Coronary artery (tissue), 2 donors: Measurements from ENCODE around the gene IGF2R.
"Not testable (repeated sequence)": the region's sequence is repeated elsewhere in the genome, so short reads cannot be mapped to it uniquely, and the experiment has no call there.

Experiments used
- DNase-seq: peaks from one replicate; pipeline ENCODE4 v3.0.0-alpha.2; 2017; ENCODE audit warnings: low spot score
- H3K27ac ChIP-seq, 2 donors: fragments of 200-600 bp; sonication (generic); one replicate each; pipeline ENCODE4 v1.5.1; 2016 to 2019
- H3K4me3 ChIP-seq: fragments of 200-600 bp; sonication (generic); 2 replicates; pipeline ENCODE4 v1.5.1; 2016; ENCODE audit warnings: mild to moderate bottlenecking, moderate library complexity
- CTCF ChIP-seq: fragments of 200-600 bp; sonication (generic); IDR thresholded peaks from one replicate; pipeline ENCODE4 v1.5.1; 2019; ENCODE audit warnings: antibody characterized with exemption

The IGF2R gene

GRCh38 chr6:160118620-160119229 is 149.8 kb downstream of the IGF2R start:
- H3K27ac ChIP-seq = no peak overlapping the region
- TF ChIP-seq CTCF = no peak
- no peak overlapping the region for H3K4me3 ChIP-seq
- no peak for DNase-seq

GRCh38 chr6:160120087-160120486 is 151.2 kb downstream of the IGF2R start:
- TF ChIP-seq CTCF = no peak
- H3K27ac ChIP-seq = no peak overlapping the region
- no peak for DNase-seq
- H3K4me3 ChIP-seq = no peak overlapping the region

GRCh38 chr6:160121558-160121957 is 152.7 kb downstream of the IGF2R start, which contains the start of gene SLC22A1:
SLC22A1 (plus strand) TSS chr6:160121815; CDS start chr6:160121936, 121 bp downstream.
- Histone ChIP-seq H3K27ac (no peak within 1 kb of the TSS), H3K4me3 (no peak within 1 kb of the TSS)
- no peak for TF ChIP-seq CTCF
- no peak for DNase-seq

GRCh38 chr6:160121981-160122380 is 153.1 kb downstream of the IGF2R start:
- H3K27ac ChIP-seq = no peak overlapping the region
- H3K4me3 ChIP-seq = no peak overlapping the region

GRCh38 chr6:160122744-160123143 is 153.9 kb downstream of the IGF2R start:
- peak; percentile 54 for DNase-seq
- TF ChIP-seq CTCF = no peak
- Histone ChIP-seq H3K27ac (no peak overlapping the region), H3K4me3 (no peak overlapping the region)

More at GRCh38 chr6:160121981-160122380, 153.1 kb downstream of the IGF2R start:
- TF ChIP-seq CTCF = no peak
- DNase-seq = peak; percentile 45

- peak; percentile 21 for DNase-seq
- TF ChIP-seq CTCF = no peak
- no peak overlapping the region for H3K4me3 ChIP-seq
- no peak overlapping the region for H3K27ac ChIP-seq
These were observed 155.1 kb downstream of the IGF2R start for GRCh38 chr6:160124007-160124406.

GRCh38 chr6:160124605-160125004 is 155.7 kb downstream of the IGF2R start:
- DNase-seq = peak; percentile 54
- TF ChIP-seq CTCF = no peak
- Histone ChIP-seq H3K27ac (no peak overlapping the region), H3K4me3 (no peak overlapping the region)

GRCh38 chr6:160125105-160125504 is 156.2 kb downstream of the IGF2R start:
- DNase-seq, H3K4me3 ChIP-seq, H3K27ac ChIP-seq: not testable (repeated sequence)
